Right atrium auricular region (tissue), 2 donors: ENCODE measurements around the gene TAC3. TPM values are rescaled to one million over a fixed set of nuclear protein-coding genes. Genes with fewer than 3 reads are reported as not detected.
A peak's percentile ranks its signal among the peaks of the same experiment; 100 is the strongest.
"Not testable (repeated sequence)": the region's sequence is repeated elsewhere in the genome, so short reads cannot be mapped to it uniquely, and the experiment has no call there.

Source experiments
- DNase-seq: peaks from one replicate; pipeline ENCODE4 v3.0.0-alpha.2; 2019; ENCODE audit warnings: low spot score
- H3K27ac ChIP-seq, 2 donors: fragments of 200-600 bp; sonication (generic); 1 replicate in 1 of 2; 2 replicates in 1 of 2; pipeline ENCODE4 v1.5.1; 2016 to 2019
- H3K27me3 ChIP-seq, 2 donors: fragments of 200-600 bp; sonication (generic); one replicate each; pipeline versions ENCODE4 v1.5.1 to v1.6.0; 2017 to 2019
- H3K36me3 ChIP-seq: fragments of 200-600 bp; sonication (generic); one replicate; pipeline ENCODE4 v1.5.1; 2016
- H3K4me1 ChIP-seq, 2 donors: fragments of 200-600 bp; sonication (generic); one replicate each; pipeline versions ENCODE4 v1.5.1 to v1.6.0; 2017 to 2019
- H3K4me3 ChIP-seq, 2 donors: fragments of 200-600 bp; sonication (generic); 1 replicate in 1 of 2; 2 replicates in 1 of 2; pipeline ENCODE4 v1.5.1; 2017 to 2019; ENCODE audit warnings: mild to moderate bottlenecking in 1 of 2, moderate library complexity in 1 of 2
- H3K9me3 ChIP-seq, 2 donors: fragments of 200-600 bp; sonication (generic); one replicate each; pipeline ENCODE4 v1.5.1; 2019
- total RNA-seq, 2 donors: library from RNA; depleted of rRNA; stranded (reverse); fragments of >200 nt; gene quantifications; one replicate each; pipeline ENCODE4 v1.1.0, GENCODE V29; 2016
- TF ChIP-seq, protein P1 (sequence below), 2 donors: fragments of 200-600 bp; sonication (generic); IDR thresholded peaks; one replicate each; pipeline ENCODE4 v1.5.1; 2019; ENCODE audit warnings: antibody characterized with exemption in 2 of 2

TAC3 gene
- total RNA-seq, 2 donors from 2014 or later, result not detected

DNA sequence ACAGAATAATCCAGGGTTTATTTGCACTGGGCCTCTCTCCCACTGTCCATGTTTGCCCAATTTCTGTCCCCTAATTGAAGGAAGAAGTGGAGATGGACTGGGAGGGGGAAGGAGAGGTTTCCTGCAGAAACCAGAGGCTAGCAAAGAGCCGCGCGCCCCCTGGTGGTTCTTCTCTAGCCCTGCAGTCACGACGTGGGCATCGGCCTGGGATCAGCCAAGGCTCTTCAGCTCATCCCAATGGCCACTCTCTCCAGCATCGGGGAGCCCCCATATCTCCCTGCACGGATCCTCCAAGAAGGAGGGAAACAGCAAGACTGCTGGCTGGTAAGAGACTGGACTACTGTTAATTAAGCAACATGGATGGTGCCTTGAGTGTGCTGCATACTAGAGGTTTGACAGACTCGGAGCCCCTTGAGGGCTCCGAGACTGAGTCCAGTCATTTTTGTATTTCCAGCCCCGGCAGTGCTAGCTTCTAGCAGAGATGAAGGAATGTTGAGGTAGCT lies 28.7 kb downstream of the TAC3 start:
- TF ChIP-seq, protein P1, sequence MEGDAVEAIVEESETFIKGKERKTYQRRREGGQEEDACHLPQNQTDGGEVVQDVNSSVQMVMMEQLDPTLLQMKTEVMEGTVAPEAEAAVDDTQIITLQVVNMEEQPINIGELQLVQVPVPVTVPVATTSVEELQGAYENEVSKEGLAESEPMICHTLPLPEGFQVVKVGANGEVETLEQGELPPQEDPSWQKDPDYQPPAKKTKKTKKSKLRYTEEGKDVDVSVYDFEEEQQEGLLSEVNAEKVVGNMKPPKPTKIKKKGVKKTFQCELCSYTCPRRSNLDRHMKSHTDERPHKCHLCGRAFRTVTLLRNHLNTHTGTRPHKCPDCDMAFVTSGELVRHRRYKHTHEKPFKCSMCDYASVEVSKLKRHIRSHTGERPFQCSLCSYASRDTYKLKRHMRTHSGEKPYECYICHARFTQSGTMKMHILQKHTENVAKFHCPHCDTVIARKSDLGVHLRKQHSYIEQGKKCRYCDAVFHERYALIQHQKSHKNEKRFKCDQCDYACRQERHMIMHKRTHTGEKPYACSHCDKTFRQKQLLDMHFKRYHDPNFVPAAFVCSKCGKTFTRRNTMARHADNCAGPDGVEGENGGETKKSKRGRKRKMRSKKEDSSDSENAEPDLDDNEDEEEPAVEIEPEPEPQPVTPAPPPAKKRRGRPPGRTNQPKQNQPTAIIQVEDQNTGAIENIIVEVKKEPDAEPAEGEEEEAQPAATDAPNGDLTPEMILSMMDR (IDR thresholded peaks at IDR 0.05), result peak; percentile 94 to 96
- Histone ChIP-seq H3K4me1 (peaks cover 0 to 32% of the 10 kb centered on the region in 2 donors), H3K27me3 (no peaks in the 10 kb centered on the region), H3K27ac (no peak overlapping the region), H3K4me3 (no peak overlapping the region), H3K36me3 (no peaks in the 10 kb centered on the region), H3K9me3 (no peaks in the 10 kb centered on the region)
- peak; percentile 78 for DNase-seq

DNA sequence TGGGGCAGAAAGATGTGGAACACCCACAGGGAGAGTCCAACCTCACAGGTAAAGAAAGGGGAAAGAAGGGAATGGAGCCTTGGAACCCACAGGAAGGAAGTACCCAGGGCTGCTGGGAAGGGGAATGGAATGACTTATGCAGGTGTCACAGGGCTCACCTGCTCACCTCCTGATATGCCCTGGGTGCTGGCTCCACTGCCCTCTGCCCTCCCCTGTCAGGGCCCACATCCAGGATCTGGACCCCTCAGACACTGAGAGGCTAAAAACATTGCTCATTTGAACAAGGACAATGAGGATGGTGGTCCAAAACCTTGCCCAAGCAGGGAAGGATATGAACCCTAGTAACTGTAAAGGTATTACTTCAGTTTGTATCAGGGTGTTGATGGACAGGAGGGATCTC lies 29.3 kb downstream of the TAC3 start:
- no peaks in the 10 kb centered on the region for H3K27me3 ChIP-seq
- DNase-seq, result no peak
- no peak overlapping the region for H3K27ac ChIP-seq
- H3K4me3 ChIP-seq, result no peak overlapping the region
- peaks cover 0 to 32% of the 10 kb centered on the region in 2 donors for H3K4me1 ChIP-seq
- H3K9me3 ChIP-seq, result no peaks in the 10 kb centered on the region
- H3K36me3 ChIP-seq, result no peaks in the 10 kb centered on the region
- TF ChIP-seq, protein P1 (IDR thresholded peaks at IDR 0.05), result no peak

- DNase-seq, result not testable (repeated sequence)
These were observed 30.6 kb downstream of the TAC3 start for GRCh38 chr12:56985714-56986113.

DNA sequence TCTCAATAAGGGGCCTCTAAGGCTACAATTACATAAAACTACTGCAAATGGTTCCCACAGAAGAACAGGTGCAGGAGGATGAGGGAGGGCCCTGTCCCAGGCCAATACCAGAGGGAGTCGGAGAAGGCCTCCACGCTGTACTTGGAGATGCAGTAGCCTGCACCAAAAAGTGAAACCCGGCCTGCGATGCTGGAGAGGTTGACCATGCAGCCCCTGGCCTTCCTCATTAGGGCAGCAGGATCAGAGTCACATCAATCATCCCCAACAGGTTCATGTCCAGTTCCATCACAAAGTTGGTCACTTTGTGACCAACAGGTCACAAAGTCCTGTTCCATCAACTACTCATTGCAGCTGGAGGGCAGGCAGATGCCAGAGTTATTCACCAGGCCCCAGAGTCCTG lies 32.9 kb downstream of the TAC3 start:
- no peak for DNase-seq
- H3K9me3 ChIP-seq, result no peaks in the 10 kb centered on the region
- no peaks in the 10 kb centered on the region for H3K36me3 ChIP-seq
- no peak overlapping the region for H3K27ac ChIP-seq
- no peak overlapping the region for H3K4me3 ChIP-seq
- H3K4me1 ChIP-seq, result peaks cover 0 to 13% of the 10 kb centered on the region in 2 donors
- TF ChIP-seq, protein P1 (IDR thresholded peaks at IDR 0.05), result no peak
- no peaks in the 10 kb centered on the region for H3K27me3 ChIP-seq

More at GRCh38 chr12:56985714-56986113, 30.6 kb downstream of the TAC3 start:
- H3K9me3 ChIP-seq, H3K36me3 ChIP-seq, H3K4me3 ChIP-seq, H3K27ac ChIP-seq, H3K27me3 ChIP-seq: not testable (repeated sequence)
- peaks cover 0 to 22% of the 10 kb centered on the region in 2 donors for H3K4me1 ChIP-seq

GRCh38 chr12:56982578-56983236 lies 33.6 kb downstream of the TAC3 start:
- H3K4me3 ChIP-seq, H3K36me3 ChIP-seq, H3K4me1 ChIP-seq, H3K27ac ChIP-seq, H3K9me3 ChIP-seq, DNase-seq, H3K27me3 ChIP-seq: not testable (repeated sequence)

GRCh38 chr12:56980941-56981530 lies 35.3 kb downstream of the TAC3 start:
- TF ChIP-seq, protein P1 (IDR thresholded peaks at IDR 0.05), result no peak
- H3K4me1 ChIP-seq, result no peaks in the 10 kb centered on the region
- no peaks in the 10 kb centered on the region for H3K27me3 ChIP-seq
- no peaks in the 10 kb centered on the region for H3K9me3 ChIP-seq
- DNase-seq, result no peak
- no peak overlapping the region for H3K27ac ChIP-seq
- H3K36me3 ChIP-seq, result no peaks in the 10 kb centered on the region
- H3K4me3 ChIP-seq, result no peak overlapping the region
